SK-N-MC (cell line): ENCODE data around the gene ZKSCAN4.

Source experiments
- EZH2 ChIP-seq: fragments of 200-600 bp; sonication (generic); IDR thresholded peaks from one replicate; pipeline ENCODE4 v1.6.1; 2017; ENCODE audit warnings: antibody characterized with exemption
- FOXP2 ChIP-seq: optimal IDR thresholded peaks from 2 replicates; pipeline ENCODE3; 2011; ENCODE audit warnings: mild to moderate bottlenecking, moderate library complexity; ENCODE audit not compliant: insufficient read depth; ENCODE audit errors: extremely low read length, control extremely low read depth
- POLR2AphosphoS5 ChIP-seq: IDR thresholded peaks from 2 replicates; pipeline ENCODE4 v1.6.1; 2012; ENCODE audit warnings: mild to moderate bottlenecking, low read depth, low read length, borderline replicate concordance

GRCh38 chr6:28215425-28215824, 36.6 kb downstream of the ZKSCAN4 start:
- TF ChIP-seq POLR2AphosphoS5, result no peak
- TF ChIP-seq EZH2, result no peak
- TF ChIP-seq FOXP2, result no peak
